ENCODE measurements around the gene PTPN3.

The PTPN3 gene

GRCh38 chr9:109504689-109505088 is 6.6 kb upstream of the PTPN3 start:
- no peak for DNase-seq

GRCh38 chr9:109500421-109500974 is 2.4 kb upstream of the PTPN3 start:
- DNase-seq = no peak

GRCh38 chr9:109499631-109500410 is 1.7 kb upstream of the PTPN3 start:
- peak; percentile 16 for DNase-seq

- no peak for DNase-seq
Measured at GRCh38 chr9:109499093-109499630, 1.1 kb upstream of the PTPN3 start.

GRCh38 chr9:109497226-109498153 is 617 bp downstream of the PTPN3 start:
- no peak for DNase-seq

GRCh38 chr9:109496841-109497225 is 1.3 kb downstream of the PTPN3 start:
- DNase-seq = no peak

- no peak for DNase-seq
Measured at GRCh38 chr9:109496218-109496617, 1.9 kb downstream of the PTPN3 start.

GRCh38 chr9:109493648-109494047 is 4.5 kb downstream of the PTPN3 start:
- no peak for DNase-seq

- DNase-seq = no peak
Measured at GRCh38 chr9:109491590-109491989, 6.5 kb downstream of the PTPN3 start.

- no peak for DNase-seq
Measured at GRCh38 chr9:109488791-109489492, 9.2 kb downstream of the PTPN3 start.

GRCh38 chr9:109488351-109488750 is 9.8 kb downstream of the PTPN3 start:
- DNase-seq = no peak

GRCh38 chr9:109487247-109487646 is 10.9 kb downstream of the PTPN3 start:
- no peak for DNase-seq

GRCh38 chr9:109483744-109484429 is 14.2 kb downstream of the PTPN3 start:
- no peak for DNase-seq

- no peak for DNase-seq
Measured at GRCh38 chr9:109482391-109482916, 15.7 kb downstream of the PTPN3 start.

GRCh38 chr9:109481856-109482255 is 16.3 kb downstream of the PTPN3 start:
- no peak for DNase-seq

GRCh38 chr9:109479822-109480221 is 18.3 kb downstream of the PTPN3 start:
- DNase-seq = no peak

- DNase-seq = no peak
Measured at GRCh38 chr9:109478665-109479380, 19.3 kb downstream of the PTPN3 start.

- DNase-seq = no peak
Measured at GRCh38 chr9:109478051-109478563, 20.0 kb downstream of the PTPN3 start.

- no peak for DNase-seq
Measured at GRCh38 chr9:109477258-109478050, 20.7 kb downstream of the PTPN3 start.

- DNase-seq = no peak
Measured at GRCh38 chr9:109476642-109477257, 21.4 kb downstream of the PTPN3 start.

Data from fibroblast of skin of right biceps (primary cell).